CD4-positive, alpha-beta T cell treated with Interferon alpha-2 for 1 hour (primary cell): Measurements from ENCODE around the gene LONP1.
"Not testable (repeated sequence)": the region's sequence is repeated elsewhere in the genome, so short reads cannot be mapped to it uniquely, and the experiment has no call there.

Experiments used
- DNase-seq, 2 donors: peaks; one replicate each; pipeline ENCODE4 v3.0.0-alpha.2; 2020 to 2022

Gene LONP1

DNA sequence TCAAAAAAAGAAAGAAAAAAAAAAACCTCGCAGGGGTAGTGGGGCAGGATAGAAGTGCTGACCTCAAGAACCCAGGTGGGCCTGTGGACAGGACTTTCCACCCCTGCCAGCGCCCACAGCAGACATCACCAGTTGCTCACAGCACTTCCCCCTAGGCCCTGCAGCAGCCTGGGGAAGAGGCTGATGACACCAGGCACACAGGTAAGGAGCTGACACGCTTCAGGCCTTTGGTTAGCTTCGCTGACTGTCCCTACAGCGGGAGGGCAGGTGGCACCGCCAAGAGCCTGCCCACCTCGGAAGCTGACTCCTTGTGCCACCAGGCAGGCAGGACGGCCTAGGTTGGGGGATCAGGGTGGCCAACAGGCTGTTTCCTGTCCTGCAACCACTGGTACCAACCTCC, 8.9 kb downstream of the LONP1 start:
- no peak for DNase-seq

DNA sequence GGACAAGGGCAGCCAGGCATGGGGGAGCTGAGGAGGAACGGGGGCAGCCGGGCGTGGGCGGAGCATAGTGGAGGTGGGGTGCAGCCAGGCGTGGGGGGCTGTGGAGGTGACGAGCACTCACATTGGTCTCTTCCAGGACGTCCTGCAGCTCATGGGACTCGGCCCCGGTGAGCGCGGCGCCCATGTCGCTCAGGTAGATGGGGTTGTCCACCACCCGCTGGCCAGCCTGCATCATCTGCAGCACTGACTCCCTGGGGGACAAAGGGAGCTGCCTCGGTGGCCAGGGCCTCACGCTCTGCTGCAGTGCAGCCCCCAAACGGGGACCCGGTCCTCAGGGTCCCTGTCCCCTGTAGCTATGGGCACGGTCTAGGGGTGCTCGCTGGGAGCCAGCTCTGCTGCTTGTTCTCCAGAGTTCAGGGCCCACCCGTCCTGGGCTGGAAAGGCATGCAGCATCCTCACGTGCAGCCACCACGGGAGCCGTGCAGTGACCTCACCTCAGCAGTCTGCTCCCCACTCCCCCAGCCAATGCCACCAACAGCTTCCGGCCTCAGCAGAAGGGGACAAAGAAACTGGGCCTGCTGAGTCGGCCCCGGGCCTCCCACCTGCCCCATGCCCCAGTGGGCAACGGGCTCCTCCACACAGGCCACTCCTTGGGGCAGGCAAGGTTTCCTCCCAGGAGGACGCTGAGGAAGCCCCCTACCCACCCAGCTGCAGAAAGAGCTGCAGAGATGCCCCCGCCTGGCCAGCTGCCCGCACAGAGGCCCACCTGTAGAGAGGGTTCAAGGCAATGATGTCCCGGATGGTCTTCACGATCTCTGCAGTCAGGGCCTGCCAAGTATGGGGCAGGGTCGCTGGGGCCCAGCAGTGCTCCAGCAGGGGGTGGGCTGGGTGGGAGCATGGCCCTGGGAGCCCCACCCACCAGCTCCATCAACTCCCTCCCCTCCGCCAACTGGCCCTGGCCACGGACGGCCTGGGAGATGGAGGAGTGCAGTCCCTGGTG, 12.1 kb downstream of the LONP1 start:
- DNase-seq, result no peak

DNA sequence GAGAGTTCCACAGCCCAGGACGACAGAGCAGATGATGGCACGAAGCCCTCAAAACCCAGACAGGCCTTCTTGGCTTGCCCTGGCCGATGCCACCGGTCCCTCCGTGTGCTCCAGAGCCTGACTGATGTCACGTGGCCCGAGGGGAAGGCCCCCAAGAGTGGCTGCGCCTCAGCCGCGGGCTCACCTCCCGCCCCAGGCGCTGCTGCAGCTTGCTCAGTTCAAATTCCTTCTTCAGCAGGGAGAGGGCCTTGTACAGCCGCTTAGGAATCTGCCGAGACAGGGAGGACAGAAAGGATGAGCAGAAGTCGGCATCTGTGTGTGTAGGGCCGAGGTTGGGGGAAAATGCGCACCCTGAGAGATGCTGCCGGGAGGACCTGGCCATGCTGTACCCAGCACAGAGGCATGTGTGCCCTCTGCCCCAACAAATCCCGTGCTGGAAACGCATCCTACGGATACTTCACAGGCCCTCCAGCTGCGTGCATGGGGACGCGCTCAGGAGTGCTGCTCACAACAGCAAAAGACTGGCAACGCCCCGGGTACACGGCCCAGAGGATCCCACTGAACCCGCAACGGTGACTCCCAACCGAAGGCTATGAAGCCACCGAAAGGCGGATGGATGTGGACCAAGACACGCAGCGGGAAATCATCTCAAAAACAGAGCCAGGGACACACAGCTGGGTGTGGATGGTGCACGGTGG, 12.9 kb downstream of the LONP1 start:
- no peak for DNase-seq

DNA sequence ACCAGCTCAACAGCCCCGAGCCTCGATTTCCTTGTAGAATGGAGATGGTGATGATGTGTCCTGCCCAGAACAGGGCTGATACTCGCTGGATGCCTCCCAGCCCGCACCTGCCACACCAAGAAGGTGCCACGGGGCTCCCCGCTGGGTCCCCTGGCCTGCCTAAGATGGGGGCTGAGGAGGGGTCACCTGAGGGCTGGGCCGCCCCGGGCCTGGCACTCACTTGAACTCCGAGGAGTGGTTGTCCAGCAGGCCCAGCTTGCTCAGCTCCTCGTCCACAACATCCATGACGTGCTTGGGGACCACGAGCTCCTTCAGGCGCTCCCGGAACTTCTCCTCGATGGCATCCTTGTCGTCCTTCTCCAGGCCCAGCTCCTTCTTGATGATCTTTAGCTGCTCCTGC, 14.4 kb downstream of the LONP1 start:
- no peak for DNase-seq

DNA sequence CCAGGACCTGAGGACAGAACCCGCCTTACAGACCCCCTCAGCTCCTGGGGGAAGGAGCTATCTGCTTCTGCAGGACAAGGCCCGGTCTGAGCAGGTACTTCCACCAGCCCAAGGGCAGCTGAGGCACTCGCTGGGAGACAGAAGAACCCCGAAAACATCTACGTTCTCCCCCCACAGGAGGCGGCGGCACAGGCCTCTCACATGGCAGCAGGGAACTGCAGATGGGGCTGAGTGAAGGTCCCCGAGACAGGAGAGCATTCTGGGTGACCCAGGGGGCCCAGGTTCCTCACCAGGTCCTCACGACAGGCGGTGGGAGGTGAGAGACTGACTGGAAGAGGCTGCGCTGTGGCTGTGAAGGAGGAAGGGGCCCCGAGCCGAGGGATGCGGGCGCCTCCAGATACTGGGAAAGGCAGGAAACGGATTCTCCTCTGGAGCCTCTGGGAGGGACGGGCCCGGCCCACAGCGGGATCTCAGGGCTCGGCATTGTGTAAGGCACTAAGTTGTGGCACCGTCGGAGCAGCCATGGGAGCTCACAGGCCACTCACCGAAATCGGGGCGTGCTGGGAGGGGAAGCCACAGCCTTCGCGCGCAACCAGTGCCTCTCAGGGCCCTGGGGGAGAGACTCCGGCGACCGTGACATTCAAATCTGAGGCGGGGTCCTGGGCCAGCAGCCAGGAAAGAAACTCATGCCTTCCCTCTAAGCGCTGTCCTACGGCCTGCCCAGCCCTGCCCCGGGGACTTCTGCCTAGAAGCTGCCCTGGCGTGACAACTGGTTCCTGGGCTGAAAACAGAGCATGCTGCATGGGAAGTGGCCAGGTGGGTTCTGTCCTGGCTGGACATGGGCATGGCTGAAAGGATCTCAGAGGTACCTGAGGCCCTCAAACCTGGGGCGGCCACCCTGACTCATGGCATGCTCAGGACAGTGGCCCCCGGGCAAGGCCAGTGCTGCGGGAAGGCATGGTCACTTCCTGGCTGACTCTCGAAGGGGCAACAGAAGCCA, 15.8 kb downstream of the LONP1 start:
- no peak for DNase-seq

DNA sequence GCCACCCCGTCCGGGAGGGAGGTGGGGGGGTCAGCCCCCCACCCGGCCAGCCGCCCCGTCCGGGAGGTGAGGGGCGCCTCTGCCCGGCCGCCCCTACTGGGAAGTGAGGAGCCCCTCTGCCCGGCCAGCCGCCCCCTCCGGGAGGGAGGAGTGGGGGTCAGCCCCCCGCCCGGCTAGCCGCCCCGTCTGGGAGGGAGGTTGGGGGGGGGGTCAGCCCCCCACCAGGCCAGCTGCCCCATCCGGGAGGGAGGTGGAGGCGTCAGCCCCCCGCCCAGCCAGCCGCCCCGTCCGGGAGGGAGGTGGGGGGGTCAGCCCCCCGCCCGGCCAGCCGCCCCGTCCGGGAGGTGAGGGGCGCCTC, 17.9 kb downstream of the LONP1 start:
- DNase-seq, result not testable (repeated sequence)

DNA sequence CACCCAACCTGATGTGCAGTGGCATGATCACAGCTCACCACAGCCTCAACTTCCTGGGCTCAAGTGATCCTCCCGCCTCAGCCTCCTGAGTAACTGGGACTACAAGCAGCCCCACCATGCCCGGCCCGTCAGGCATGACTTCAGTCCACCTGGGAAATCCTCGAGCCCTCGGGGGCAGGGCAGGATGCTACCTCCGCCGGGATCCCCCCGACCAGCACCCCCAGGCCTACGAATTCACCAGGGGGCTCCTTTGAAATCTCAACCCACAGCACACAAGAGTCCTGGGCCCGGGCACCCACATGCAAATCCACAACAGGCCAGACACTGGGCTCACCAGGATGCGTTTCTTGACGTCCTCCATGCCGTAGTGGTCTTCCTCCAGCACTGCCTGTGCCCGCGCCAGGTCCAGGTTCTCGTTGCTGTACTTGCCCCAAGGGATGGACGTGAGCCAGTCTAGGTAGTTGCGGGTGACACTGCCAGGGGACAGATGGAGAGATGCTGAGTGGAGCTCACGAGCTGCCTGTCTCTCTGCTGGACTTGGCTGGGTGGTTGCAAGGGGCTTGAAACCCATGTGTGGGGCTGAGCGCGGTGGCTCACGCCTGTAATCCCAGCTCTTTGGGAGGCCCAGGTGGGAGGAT, 19.4 kb downstream of the LONP1 start:
- DNase-seq, result no peak

DNA sequence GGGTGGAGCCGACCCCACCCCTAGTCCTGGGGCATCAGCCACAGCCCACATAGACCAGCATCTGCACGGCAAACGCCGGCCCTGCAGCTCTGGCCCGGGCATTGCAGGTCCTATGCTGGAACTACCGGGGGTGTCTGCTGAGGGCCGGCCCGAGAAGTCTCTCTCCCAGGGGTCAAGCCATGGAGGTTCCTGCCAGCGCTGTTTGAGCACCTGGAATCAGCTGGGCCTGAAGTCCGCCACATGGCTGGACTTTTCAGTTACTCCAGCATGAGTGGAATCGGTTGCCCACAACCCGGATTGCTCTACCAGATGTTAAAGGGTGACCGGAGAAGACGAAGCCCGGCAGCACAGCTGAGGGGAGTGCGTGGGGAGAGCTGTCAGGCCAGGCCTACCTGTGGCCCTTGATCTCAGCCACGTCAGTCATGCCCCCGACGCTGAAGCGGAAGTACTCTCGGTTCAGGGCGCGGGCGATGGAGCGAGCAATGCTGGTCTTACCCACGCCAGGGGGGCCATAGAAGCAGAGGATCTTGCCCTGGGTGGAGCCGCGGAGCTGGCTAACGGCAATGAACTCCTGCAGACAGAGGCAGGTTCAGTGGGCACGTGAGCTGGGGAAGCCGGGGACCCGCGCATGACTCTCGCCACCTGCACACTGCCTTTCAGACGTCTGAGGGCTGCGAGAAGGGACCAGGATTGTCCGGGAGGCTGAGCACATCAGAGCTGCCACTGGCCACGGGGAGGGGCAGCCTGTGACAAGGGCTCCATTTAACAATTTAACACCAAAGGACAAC, 21.1 kb downstream of the LONP1 start:
- DNase-seq, result no peak

DNA sequence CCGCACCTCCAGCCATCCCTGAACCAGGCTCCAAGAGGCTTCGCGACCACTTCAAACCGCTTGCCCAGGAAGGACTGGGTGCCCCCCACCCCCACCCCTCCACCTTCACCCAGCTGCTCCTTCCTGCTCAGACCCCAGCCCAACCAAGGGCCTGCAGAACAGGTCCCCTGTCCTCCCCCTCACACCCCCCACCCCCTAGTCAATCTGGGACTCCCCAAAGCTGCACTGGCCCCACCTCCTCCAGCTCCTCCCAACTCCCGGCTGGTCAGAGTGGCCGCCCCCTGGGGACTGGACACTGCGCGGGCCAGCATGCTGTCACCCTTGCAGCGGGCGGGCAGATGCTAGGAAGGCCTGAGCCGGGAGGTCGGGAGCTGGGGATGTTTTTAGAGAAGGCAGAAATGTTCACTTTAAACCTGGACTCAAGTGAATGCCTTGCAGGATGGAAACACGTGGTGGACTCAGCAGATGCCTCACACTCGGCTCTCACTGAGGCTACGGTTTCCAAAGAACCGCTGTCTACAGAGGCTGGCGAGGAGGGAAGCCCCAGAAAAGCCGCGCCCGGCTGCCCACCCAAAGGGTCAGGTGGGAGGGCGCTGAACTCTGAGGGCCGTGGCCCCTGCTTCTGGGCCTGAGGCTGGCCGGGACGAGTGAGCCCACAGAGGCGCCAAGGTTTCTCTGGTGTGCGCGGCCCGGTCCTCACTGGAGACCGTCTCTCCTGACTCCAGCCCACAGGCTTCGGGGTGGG, 21.9 kb downstream of the LONP1 start:
- DNase-seq, result no peak

DNA sequence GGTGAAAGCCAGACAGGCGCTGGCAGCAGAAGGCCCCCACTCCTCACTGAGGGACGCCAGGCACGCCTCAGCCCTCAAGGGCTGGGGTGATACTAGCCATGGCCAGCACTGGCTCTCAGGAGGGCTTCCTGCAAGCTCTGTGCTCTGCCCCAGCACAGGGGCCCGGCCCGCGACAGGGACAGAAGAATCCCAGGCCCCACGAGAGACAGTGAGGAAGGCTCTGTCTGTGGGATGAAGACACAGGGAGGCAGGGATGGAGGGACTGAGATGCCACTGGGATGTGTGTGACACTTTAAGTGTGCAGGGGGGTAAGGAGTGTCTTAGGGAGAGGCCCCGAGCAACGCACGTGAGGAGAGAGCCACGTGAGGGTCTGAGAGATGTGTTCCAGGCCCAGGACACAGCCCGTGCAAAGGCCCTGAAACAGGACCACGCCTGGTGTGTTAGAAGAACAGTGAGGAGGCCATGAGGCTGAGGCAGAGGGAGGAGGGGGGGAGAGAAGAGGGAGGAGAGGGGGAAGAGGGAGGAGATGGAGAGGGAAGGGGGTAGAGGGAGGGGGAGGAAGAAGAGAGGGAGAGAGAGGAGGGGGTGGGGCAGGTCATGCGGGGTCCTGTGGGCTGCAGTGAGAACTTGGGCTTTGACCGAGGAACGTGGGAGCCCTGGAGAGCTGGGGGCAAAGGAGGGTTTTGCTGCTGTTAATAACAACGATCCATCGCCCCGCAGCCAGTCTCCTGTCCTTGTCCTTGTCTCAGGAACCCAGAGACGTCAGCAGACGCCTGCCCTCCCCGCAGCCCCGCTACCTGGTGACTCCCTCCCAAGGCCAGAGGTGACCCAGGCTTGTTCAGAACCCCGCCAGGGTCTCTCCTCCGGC, 22.7 kb downstream of the LONP1 start:
- no peak for DNase-seq

DNA sequence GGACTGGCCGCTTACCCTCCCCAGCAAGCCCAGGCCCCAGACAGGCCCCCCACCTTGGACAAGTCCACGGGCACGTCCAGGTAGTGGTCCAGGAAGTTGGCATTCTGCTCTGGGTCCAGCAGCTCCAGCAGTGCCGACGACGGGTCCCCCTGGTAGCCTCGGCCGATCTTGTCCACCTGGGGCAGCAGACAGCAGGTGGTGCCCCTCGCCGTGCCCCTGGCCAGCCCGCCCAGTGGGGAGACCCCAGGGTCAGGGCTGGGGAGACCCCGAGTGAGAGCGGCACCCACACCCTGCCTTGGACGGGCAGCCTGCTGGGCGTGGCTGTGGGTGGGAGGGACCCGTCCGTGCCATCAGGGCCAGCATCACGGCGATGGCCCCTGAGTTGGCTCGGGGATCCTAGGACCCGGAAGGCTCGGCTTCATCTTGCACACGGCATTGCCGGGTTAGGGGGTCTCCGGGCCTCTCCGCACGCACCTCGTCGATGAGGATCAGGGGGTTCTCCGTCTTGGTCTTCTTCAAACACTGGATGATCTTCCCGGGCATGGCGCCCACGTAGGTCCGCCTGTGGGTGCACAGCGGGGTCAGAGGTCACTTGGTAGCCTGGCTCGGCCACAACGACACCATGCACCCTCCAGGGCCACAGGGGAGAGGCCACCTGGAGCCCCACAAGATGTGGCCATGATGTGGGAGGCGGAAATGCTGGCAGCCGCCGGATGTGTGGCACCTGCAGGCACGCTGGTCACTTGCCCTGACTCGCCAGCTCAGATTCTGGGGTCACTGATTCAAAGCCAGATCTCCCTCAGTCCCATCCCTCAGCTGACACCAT, 23.5 kb downstream of the LONP1 start:
- no peak for DNase-seq

DNA sequence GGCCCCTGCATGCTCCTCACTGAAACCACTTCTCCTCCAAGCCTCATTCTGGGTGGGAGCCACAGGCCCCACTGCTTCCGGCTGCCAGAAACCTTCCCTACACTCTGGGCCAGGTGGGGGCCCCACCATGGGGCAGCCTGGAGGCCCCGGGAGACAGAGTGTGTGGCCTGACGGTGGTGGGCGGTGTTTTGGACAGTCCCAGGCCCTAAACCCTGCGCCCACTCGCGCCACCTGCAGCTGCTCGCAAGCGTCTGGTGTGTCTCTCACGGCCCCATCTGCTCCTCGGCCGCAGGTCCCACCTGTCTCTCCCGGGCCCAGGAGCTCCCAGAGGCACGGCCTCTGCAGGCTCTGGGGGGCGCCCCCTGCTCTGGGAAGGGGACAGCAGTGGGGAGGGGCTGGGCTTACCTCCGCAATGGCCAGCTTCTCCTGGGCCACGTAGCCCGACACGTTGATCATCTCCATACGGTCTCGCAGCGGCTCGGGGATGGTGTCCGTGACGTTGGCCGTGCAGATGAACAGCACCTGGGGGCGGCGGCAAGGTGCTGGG, 24.2 kb downstream of the LONP1 start:
- no peak for DNase-seq

DNA sequence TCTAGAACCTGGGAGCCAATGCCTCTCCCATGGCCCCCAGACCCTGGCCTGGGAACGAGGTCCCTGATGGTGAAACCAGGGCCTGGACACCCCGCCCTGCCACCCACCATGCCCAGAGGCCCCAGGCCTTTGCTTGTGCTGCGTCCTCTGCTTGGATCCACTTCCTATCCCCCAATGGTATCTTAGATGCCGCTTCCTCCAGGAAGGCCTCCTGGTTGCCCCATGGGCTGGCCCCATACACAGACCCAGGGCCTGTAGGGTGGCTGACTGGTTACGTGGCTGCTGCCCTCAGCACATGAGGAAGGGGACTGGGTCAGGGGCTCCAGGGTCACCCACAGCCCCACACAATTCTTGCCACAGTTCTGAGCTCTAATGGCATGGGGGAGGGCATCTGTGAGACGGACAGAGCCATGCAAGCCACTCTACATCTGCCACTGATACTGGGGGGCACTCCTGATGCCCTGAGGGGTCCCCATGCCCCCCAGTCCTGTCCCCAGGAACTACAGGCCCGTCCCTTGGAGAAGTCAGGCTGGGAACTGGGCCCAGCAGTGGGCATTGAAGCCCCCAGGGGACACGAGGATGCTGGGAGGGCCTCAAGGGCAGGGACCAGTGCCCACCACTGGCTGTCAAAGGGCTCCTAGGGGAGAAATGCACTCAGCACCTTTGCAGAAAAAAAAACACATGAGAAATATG, 24.8 kb downstream of the LONP1 start:
- no peak for DNase-seq

DNA sequence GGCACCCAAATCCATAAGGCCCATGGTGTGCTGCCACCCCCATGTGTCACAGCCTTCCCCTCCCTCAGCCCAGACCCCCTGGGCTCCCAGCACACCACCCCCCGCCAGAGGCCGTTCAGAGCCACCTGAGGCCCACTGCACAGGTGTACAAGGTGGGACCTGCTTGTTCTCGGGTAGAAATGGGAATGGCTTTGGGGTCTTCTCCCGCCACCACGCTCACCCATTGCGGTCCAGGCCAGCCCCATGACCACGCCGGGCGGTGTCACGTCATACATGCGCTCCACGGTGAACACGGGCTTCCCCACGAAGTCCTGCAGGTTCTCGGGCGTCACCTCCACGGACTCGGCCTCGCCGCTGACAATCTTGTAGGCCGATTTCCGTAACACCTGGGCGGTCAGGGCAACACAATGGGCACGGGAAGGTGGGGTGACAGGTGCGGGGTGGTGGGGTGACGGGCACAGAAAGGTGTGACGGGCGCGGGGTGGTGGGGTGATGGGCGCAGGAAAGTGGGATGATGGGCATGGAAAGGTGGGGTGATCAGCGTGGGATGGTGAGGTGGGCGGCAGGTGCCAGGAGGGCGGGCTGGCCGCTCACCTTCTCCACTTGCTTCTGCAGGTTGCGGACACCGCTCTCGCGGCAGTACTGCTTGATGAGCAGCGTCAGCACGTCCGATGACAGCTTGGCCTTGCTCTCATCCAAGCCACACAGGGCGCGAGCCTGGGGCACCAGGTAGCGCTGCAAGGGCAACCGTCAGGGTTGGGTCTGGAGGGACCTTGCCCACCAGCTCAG, 25.6 kb downstream of the LONP1 start:
- DNase-seq, result no peak

DNA sequence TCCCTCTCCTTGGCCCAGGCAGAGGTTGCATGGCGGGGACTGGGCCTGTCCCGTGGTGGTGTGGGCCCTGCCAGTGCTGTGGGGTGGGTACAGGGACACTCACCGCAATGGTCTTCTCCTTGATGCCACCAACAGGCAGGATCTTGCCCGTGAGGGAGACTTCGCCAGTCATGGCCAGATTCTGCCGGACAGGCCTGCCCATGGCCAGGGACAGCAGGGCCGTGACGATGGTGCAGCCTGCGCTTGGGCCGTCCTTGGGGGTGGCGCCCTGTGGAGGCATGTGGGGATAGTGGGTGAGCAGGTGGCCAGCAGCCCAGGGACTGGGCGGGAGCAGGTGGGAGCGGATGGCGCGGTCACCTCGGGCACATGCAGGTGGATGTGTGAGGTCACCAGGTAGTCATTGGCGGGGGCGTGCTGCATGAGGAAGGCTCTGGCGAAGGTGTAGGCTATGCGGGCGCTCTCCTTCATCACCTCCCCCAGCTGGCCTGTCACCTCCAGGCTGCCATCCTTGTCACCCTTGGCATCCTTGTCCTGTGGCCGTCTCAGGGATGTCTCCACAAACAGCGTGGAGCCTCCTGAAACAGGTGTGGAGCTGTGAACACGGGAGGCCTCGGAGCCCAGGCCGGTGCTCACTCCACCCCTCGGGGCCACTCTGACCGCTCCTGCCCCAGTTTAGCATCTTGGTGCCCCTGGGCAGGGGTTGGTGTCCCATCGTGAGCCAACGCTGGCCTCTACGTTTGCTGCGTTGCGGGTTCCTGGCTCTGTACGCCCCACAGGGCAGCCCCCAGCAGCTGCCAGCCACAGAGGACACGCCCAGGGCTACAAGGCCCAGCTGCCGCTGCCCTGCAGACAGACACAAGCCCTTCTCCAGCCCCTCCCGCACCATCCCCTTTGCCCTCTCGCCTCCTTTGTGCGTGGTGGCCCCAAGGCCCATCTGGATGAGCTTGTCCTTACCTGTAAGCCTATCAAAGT, 26.5 kb downstream of the LONP1 start:
- no peak for DNase-seq

DNA sequence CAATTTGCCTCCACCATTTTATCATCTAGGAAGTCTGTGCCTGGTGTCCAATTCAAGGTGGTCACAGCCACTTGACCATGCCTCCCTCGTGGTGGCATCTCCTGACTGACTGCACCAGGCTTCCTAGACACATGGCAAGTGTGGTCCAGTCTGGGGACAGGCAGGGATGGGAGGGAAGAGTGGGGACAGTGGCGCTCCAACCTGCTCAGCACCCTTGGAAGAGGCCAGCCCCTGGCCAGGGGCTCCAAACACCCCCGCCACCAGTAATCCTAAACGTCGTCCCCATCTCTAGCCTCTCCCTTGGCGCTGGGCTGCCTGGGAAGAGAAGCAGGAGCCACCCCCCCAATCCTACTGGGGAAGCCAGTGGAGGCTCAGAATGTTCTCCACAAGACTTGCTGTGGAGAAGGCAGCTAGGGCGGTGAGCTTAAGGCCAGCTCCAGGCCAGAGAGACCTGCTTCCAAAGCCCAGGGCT, 27.2 kb downstream of the LONP1 start:
- no peak for DNase-seq
